MV-4-11 (cell line): ENCODE results near the gene OGDHL.
"Not testable (repeated sequence)": the region's sequence is repeated elsewhere in the genome, so short reads cannot be mapped to it uniquely, and the experiment has no call there.

ENCODE experiments used
- DNase-seq: peaks from one replicate; lab custom pipeline; 2025; lab: John Stamatoyannopoulos, UW

The OGDHL gene

DNA sequence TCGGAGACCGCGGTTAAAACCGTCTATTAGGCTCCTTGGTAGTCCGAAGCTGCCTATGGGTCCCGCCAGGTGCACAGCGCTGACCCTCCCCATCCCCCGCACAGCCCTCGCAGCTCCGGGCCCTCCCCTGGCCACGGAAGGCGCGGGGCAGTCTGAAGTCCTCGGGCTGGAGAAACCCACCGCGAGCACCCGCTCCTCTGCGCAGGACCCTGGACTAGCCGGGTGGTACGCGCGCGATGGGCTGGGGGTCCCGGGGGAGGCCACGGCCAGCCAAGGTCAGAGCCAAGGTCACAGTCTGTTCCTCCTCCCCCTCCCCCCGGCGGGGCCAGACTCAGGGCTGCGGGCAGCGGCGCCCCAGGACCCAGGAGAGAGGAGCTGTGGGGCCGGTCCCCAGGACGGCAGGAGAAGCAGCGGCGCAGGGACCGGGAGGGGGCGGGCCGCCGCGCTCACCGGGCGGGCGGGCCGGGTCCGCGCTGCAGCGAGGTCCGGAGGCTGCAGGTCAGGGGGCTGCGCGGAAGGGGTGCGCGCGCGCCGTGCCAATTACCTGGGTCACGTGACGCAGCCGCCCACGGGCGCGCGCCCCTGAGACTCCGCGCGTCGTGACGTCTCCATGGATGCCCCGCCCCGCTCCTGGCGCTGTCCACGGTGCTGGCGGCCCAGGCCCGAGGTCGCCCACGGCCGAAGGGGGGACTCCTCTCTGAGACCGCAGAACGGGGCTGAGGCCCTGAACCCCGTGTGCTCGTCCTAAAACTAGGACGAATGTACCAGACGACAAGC lies at the start of gene OGDHL:
TSS of gene OGDHL (minus strand) at position 535 of the 777 bp plus-strand sequence. CDS start 3,731 bp downstream, outside the sequence.
- peak; percentile 54 for DNase-seq

DNA sequence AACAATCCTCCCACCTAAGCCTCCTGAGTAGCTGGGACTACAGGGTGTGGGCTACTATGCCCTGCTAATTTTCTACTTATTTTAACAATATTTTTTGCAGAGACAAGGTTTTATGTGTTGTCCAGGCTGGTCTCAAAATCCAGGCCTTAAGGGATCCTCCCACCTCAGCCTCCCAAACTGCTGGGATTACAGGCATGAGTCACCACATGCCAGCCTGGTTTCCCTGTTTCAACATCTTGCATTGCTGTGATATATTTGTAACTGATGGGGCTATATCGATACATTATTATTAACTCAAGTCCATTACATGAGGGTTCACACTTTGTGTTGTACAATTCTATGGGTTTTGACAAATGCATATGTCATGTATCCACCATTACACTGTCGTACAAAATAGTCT lies 41.9 kb upstream of the OGDHL start:
- no peak for DNase-seq

DNA sequence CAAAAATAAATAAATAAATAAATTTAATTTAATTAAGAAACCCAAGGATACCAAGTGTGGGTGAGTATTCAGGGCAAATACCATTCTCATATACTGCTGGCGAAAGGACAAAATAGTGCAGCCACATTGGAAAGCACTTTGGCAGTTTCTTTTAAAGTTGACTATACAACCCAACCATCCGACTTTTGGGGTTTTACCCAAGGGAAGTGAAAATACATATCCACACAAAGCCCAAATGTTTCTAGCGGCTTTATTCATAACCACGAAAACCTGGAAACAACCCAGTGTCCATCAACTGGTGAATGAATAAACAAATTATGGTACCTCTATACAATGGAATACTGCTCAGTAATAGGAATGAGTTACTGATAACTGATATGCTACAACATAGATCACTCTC lies 36.2 kb upstream of the OGDHL start:
- no peak for DNase-seq

DNA sequence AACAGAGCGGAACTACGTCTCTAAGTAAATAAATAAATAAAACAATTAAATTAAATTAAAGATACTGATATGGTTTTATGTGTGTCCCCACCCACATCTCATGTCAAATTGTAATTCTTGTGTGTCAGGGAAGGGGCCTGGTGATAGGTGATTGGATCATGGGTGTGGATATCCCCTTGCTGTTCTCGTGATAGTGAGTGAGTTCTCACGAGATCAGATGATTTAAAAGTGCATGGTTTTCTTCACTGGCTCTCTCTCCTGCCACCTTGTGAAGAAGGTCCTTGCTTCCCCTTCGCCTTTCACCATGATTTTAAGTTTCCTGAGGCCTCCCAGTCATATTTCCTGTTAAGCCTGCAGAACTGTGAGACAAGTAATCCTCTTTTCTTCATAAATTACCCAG lies 29.0 kb upstream of the OGDHL start:
- no peak for DNase-seq

- DNase-seq: no peak
Observed at GRCh38 chr10:49784681-49785080, 22.6 kb upstream of the OGDHL start.

- DNase-seq: no peak
Observed at GRCh38 chr10:49783645-49784044, 21.5 kb upstream of the OGDHL start.

DNA sequence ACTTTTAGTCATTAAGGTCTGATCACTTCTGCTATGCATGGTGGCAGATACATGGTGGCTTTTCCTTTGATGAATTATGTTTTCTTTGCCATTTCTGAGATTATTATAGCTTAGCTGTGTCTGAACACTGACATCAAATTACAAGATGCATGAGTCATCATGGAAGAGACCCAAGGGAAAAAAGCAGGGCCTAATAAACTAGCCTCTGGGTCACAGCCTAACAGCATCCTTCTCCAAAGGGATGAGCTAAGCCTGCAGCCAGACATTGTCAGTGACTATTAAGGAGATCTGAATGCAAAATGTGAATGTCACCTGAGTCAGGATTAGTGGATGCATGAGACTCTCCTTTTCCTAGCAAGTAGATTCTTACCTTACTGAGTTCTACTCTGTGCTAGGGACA lies 19.1 kb upstream of the OGDHL start:
- DNase-seq: no peak

DNA sequence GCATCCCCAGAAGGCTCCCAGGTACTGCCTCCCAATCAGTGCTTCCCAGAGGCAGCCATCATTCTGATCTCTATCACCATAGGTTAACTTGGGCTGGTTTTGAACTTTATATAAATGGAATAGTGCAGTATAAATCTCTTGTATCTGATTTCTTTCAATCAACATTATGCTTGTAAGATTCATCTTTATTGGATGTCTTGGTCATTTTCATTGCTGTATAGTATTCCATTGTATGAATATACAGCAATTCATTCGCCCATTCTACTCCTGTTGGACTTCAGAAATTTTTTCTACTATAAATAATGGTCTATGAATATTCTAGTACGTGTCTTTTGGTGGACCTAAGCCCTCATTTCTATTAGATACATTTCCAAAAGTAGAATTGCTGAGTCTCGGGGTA lies 16.1 kb upstream of the OGDHL start:
- DNase-seq: no peak

DNA sequence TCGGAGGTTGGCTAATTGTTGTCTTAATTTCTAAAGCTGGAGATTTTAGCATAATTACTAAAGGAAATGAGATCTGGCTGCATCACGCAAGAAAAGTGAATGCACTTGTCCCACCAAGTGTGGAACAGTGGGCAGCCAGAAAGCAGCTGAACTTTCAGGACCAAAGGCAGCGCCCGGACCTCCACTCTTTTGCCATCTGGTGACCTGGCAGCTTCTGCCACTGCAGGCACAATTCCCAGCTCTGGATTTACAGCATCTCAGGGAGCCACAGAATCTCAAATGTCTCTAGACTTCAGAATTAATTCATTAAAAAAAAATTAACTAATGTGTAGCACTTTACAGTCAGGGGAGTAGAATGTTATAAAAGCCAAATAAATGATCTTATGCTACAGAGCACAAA lies 14.7 kb upstream of the OGDHL start:
- DNase-seq: no peak

DNA sequence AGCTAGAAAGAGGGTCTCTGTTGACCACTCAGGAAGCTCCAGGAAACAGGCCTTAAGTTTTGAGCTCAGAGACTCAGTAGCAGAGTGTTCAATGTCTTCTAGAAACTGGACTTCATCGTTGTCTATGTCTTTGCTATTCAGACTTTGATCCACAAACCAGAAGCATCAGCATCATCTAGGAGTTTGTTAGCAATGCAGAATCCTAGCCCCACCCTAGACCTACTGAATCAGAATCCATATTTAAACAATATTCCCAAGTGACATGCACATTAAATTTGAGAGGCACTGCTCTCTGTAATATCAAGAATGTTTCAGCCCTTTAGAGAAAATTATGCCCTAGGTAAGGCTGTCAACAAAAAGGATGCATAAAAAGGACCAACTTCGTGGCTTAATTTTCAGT lies 12.9 kb upstream of the OGDHL start:
- no peak for DNase-seq

DNA sequence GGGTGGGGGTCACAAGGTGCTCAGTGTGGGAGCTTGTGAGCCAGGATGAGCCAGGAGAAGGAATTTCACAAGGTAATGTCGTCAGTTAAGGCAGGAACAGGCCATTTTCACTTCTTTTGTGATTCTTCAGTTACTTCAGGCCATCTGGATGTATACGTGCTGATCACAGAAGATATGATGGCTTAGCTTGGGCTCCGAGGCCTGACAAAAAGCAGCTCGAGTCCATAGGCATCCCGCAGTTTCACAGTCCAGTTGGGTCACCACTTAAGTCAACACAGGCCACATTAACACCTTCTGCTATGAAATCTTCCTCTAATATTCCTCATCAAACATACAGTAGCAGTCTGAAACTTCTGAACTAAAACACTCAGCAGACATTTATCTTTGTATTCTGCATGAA lies 10.8 kb upstream of the OGDHL start:
- not testable (repeated sequence) for DNase-seq

- DNase-seq: not testable (repeated sequence)
Observed at GRCh38 chr10:49771046-49771445, 8.9 kb upstream of the OGDHL start.

- DNase-seq: no peak
Observed at GRCh38 chr10:49769692-49770091, 7.6 kb upstream of the OGDHL start.

DNA sequence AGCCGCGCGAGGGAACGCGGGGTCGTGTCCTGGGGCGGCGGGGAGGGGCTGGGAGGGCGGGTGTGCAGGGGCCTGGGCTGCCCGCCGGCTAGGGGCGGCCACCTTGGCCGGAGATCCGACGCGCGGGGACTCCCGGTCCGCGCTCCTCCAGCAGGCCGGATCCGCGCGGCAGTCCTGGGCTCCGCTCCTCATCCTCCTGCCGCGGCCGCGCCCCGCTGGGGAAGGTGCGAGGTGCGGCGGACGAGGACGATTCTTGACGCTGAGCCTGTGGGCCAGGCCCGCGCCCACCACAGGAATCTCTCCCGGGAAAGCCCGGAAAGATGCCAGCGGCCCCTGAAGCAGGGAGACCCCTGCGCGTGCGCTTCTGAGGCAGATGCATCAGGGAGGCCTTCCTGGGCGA lies 6.6 kb upstream of the OGDHL start:
- DNase-seq: no peak

DNA sequence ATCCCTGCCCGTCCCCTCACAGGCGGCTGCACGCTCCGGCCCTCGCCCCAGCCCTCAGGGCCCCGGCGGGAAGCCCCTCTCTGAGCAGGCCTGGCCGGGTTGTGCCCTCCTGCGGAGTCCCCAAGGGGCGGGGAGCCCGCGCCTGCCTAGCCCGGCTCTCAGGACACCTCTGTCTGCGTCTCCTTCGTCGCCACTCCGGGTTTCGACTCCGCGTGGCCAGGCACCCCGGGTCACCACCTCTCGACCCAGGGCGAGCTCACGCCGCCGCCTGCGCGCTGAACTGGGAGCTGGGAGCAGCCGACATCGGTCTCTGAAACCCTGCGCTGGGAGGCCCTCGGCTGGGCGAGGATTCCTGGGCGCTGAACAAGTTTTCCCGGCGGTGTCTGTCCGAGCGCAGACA lies 6.2 kb upstream of the OGDHL start:
- DNase-seq: no peak

GRCh38 chr10:49767752-49768151 lies 5.6 kb upstream of the OGDHL start:
- DNase-seq: no peak

DNA sequence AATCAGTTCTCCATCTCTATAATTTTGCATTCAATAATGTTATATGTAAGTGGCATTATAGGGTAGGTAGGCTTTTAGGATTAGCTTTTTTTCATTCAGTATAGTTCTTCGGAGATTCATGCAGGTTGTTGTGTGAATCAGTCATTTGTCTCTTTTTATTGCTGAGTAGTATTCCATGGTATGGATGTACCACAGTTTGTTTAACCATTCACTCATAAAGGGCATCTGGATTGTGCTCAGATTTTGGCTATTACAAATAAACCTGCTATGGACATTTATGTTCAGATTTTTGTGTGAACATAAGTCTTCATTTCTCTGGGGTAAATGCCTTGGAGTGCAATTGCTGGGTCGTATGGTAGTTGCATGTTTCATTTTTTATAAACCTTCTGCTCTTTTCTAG lies 4.4 kb upstream of the OGDHL start:
- DNase-seq: no peak

- DNase-seq: no peak
Observed at GRCh38 chr10:49762566-49762877, 399 bp upstream of the OGDHL start.

- DNase-seq: no peak
Observed at GRCh38 chr10:49761201-49761788, 828 bp downstream of the OGDHL start.

DNA sequence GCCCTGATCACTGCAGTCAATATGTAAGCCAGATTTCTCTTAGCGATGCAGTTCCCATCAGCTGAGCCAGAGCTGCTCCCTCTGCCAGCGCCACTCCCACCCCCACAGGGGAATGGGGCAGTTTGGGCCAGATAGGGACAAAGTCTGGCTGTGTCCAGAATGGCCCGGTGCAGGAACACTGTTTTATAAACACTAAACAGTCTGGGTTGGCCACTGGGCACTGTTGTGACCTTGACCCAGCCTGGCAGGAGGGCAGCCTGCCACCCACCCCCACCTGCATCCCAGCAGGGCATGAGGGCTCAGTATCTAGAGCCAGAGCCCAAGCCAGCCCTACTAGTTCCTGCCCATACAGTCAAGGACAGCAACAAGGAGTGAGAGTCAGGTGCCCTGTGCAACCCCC lies 1.3 kb downstream of the OGDHL start:
- DNase-seq: no peak

DNA sequence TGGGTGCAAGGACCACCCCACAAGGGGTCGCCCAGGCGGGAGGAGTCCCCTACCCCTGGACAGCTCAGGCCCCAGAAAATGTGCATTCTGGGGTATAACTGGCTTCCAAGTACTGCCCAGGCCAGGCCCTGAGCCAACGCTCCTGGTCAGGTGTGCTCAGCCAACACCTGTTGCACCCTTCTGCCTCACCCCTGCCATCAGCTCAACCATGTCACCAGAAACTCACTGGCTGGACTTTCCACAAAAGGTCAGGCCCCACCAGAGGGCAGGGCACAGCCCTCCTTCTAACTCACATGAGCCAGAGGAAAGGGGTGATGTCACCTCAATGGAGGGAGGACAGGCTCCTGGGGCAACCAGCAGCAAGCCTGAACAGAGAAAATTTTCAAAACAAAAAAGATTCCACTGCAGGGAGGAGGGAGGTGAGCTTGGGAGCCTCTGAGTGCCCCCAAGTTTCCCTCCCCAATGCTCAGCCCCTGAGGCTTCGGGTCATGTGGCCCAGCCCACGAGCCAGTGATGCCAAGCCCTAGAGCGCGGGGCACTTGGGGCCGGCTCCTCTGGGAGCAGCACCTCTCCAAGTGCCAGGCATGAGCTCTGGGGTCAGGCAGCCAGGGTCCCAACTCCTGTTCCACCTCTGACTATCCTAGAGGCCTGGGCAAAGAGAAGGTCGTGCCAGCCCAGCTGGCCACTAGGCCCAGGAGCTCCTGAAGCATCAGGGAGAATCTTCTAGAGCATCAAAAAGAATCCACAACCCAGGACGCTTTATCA lies 2.2 kb downstream of the OGDHL start:
- DNase-seq: no peak

DNA sequence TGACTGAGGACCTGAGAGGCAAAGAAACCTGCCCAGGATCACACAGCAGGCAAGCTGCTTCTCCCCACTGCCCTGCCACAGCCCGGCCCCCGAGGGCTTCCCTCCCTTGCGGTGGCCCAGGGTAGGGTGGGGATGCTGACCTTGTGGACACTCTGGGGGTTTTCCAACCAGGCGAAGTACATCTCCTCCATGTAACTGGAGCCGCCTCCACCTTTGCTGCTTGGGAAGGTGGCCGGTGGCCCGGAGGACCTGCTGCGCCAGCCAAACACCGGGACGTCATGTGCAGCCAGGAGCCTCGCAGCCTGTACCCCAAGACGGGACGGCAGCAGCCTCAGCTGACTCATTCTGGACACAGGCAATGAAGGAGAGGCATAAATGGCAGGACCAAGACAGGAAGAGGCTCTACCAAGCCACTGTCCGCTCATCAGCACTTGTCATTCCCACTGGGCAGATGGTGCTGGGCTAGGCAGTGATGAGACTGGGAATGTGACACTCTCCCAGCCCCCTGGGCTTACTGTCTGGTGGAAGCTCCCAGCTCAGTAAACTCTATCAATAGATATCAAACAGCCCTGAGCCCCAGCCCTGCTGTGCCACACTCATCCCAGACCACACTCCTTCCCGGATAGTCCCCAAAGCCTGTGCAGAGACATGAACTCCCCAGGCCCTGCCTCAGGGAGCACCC lies 3.7 kb downstream of the OGDHL start:
- DNase-seq: no peak

- DNase-seq: no peak
Observed at GRCh38 chr10:49756641-49757040, 5.5 kb downstream of the OGDHL start.
